C1 segment of cervical spinal cord (tissue), 14 donors: ENCODE results near the gene XYLT1.
A peak's percentile ranks its signal among the peaks of the same experiment; 100 is the strongest.

Source experiments
- DNase-seq, 14 donors: peaks; one replicate each; lab custom pipeline; 2025; lab: John Stamatoyannopoulos, UW

XYLT1 gene

DNA sequence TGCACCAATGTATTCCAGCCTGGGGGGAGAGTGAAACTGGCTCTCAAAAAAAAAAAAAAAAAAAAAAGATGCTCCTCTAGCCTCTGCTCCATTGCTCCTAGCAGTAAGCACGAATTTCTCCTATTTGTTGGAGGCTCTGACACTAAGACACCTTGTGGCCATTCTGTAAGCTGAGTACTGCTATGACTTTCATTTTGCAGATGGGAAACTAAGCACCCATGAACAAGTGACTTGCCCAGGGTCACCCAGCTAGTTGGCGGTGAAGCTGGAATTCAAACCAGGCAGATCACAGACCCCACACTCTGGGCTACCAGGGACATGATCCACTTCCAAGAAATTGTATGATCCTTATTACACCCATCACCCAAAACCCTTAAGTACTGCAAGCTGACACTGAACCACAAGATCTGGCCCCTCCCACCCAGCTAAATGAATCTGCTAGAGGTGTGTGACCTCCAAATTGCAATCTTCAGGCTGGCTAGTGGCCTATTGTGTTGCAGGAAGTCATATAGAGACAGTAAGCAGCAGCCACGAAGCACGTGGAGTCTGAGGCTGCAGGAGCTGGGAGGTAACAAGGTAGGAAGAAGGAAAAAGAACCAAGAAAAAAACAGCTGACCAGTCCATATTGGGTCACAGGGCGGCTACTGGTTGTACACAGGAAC, 209.4 kb downstream of the XYLT1 start:
- no peak for DNase-seq

DNA sequence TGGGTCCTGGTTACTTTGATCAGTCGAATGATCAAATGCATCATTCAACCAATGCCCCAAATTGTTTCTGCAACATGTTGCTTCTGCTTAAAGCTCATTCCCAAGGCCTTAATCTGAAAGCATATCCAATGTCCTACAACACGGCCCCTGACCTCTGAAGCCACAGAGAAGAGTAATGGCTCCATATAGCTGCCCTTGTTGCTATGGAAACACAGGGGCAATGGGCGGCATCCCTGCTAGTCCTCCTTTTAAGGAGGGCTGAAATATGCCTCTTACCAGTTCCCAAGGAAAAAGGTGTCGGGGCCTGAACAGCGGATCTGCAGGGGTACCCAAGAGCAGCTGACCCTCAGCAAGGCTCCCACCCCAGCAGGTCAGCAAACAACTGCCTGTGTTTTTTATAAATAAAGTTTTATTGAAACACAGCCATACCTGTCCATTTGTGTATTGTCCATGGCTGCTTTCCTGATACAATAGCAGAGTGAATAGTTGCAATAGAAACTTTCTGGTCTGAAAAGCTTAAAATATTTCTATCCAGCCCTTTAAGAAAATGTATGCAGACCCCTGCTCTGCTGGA, 210.4 kb downstream of the XYLT1 start:
- no peak for DNase-seq

DNA sequence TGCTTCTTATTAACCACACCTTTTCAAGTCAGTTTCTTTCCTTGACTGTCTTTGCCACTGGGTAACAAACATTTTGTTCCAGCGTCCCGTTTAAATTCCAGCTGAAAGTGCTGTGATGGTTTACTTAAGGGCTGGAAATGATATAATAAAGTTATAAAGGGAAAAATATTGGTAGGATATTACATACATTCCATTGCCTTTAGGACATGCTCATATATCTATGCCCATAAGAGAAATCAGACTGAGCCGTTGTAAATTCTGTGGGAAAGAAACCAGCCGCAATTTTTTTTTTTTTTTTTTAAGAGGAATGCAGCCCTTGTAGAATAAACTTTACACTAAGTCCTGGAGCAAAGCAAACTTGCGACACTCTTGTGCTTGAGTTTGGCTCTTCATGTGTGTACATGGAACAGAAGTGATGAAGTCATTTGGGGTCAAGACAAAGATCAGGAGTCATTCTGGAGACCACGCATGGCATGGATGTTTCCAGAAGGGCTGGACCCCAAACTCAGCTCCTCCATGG, 210.9 kb downstream of the XYLT1 start:
- DNase-seq, result no peak

DNA sequence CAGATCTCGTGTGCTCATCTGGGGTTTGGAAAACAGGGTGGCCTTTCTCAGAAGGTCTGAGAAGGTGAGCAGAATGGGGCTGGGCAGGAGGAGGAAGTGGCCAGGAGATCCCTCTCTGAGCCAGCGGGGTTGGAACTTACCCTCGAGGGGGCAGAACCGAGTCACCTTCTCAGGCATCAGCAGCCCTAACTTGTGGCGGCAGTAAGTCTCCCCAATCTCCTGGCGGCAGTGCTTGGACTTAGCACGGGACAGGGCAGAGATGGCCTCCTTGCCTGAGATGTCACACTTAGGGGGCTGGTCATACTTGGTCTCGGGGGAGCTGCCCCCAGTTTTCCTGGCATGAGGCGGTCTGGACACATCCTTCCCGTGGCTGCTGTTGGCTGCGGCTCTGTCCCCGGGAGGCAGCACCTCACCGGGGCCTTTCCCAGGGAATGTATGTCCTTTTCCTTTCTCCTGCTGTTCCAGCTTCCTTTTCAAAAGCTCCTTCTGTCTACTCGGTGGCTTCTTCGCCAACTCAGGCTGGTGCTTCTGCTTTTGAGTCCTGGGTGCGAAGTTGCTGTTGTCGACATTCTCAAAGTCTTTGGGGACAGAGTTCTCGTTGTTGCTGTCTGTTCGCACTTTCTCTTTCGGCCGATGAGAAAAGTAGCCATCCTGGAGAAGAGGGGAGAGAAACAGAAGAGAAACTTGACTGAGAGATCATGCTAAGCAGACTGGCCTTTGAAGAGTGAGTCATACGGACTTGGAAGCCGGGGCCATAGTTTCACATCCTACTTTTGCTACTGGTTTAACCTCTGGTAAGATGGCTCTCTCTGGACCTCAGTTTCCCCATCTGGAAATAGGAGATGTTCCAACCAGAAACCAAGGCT, 211.7 kb downstream of the XYLT1 start:
- peak in 5 of 14 donors; percentile 5 to 38 (median 20) for DNase-seq

DNA sequence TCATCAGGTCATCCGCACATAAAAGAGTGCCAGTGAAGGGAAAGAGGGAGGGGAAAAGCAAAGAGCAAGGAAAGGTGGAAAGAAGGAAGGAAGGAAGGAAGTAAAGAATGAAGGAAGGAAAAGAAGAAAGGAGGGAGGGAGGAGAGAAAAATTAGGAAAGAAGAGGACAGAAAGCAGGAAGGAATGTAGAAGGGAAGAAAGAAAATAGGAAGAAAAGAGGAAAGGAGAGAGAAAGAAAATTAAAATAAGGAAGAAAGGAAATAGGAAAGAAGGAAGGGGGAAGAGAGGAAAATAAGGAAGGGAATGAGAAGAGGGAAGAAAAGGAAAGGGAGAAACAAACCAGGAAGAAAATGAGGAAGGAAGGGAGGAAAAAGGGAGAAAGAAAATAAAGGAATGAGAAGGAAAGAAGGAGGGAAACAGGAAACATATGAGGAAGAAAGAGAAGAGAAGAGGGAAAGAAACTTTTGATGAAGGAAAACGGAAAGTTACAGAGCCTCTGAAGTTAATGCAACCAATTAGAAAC, 212.6 kb downstream of the XYLT1 start:
- DNase-seq, result no peak

DNA sequence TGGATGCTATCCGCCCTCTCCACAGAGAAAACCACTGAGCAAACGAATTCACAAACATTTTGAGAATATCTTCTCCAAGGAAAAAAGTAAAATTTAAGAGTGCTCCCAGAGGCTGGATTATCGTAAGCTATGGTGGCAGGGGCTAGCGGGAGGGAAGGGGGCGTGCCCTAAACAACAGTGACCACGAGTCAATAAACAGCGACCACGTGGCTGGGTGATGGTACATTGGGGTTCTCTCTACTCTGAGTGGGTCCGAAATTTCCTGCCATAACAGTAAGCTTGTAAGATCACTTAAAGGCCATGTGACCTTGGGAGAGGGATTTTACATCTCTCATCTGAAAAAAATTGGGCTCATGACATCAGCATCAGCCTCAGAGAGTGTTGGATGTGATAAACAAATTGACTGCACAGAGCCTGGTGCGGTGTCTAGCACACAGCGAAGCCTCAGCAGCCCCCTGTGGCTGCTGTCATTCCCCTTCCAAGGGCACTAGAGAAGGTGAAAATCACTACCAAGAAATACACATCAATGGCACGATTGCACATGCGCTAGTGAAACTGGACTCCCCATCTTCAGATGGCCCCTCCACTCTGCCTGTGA, 213.2 kb downstream of the XYLT1 start:
- DNase-seq, result no peak

DNA sequence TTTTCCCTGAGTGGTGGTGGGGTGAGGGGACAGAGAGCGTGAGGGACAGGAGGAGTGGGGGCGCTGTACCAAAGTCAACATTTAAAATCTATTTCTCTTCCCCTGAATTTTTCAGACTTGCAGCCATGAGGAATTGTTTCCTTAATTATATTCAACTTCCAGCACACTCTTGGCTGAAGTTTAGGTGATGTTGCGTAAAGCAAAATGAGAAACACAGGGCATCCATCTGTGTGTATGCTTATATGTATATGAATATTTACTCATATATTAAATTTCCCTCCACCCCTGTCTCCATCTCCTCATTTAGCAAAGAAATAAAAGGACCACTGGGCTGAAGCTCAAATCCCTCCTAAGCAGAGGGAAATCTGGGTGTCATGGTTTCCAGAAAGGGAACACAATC, 218.1 kb downstream of the XYLT1 start:
- DNase-seq, result no peak

DNA sequence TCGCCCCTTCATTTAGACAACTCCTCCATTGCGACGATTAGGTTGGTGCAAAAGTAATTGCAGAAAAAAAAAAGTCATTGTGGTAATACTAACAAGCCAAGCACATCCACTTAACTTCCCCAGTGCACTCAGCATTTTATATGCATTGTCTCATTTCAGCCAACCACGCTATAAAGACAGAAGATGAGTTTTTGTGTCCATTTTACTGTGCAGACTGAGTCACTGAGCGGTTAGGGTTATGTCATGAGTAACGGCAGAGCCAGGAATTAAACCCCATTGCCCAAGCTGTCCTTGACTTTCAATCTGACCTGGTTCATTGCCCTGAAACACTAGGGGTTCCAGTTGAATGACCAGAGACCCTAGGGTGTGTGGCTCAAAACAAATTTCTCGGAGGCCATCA, 218.7 kb downstream of the XYLT1 start:
- no peak for DNase-seq

DNA sequence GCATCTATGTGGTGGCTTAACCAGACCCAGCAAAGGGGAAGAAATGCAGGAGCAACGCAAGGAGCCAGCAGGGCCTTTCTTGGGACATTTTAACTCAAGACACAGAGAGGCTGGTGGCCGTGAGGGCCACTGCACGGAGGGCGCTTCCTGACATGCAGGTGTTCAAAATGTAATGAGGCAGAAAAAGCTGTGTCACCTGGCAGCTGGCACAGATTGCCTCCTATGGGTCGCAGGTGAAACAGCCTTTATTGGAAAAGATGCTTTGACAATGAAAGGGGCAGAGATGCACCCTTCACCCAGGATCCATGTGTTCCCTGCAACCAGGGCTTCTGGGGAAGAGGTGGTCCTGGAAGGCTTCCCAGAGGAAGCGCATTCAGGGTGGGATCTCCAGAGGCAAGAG, 219.3 kb downstream of the XYLT1 start:
- no peak for DNase-seq

DNA sequence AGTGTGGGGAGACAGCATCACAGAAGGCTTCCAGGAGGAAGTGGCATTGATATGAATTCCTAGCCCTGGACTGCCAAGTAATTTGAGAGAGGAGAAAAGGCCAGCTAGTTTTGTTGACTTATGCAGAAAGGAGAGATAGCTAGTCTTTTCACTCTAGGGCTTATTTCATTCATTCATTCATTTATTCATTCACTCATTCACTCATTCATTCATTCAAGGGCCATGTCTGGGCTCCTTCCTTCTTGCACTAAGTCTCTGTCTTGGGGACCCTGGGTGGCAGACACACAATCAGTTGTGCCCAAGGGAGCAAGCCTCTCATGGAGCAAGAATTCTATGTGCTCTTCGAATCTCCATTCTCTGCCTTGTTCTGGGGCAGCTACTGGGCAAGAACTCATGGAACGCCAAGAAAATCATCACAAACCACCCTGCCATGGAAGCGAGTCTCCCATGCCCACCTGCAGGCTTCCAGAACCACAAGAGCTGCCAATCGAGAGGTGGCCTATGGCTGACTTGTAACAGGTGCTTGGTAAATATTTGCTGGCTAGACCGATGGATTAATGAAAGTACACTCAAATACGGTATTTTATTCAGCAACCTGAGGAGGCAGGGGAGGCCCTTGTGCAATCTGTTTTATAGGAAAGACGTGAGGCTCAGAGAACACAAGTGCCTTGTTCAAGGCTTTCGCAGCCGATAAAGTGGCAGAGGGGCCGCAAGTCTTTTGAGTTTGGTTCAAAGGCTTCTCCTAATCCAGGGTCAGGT, 223.6 kb downstream of the XYLT1 start:
- no peak for DNase-seq

DNA sequence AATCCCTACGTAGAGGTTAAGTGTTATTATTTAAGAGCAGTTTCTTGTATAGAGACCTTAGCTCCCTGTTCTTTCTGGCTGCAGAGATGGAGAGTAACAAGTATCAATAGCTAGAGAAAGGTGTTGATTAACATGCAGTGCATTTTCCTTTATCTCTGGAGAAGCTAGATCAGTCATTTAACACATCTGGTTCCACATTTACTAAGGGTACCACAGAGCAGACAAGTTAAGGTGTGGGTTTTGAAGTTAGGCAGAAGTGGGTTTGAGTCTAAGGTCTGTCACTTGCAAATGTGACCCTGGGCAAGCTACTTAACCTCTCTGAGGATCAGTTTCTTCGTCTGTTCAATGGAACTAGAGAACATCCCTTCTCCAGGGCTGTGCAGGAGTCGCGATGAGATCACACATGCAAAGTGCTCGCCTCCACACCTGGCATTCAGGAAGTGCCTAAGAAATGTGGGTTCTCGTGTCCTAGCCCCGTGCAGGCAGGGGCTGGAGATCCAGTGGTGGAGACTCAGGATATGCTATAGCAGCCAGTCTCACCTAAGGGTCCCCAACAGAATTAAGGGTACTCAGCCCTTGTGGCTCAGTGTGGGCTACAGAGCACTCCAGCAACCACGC, 224.4 kb downstream of the XYLT1 start:
- no peak for DNase-seq

DNA sequence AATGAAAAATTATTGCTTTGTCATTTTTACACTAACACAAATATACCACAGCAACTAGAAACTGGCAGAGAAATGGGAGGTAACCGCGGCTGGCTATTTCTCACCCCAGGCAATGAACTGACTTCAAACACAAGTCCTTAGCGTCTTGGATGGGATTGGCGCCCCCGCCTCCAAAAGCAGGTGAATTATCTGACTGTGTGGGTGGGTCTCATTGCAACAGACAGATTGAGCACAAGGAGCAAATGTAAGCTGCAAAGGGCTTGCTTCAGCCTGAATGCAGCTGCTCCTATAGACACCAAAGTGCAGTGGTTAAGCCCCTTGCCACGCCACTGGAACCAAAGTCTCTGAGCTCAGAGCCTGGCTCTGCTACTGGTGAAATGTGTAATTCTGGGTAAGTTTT, 225.0 kb downstream of the XYLT1 start:
- DNase-seq, result no peak

DNA sequence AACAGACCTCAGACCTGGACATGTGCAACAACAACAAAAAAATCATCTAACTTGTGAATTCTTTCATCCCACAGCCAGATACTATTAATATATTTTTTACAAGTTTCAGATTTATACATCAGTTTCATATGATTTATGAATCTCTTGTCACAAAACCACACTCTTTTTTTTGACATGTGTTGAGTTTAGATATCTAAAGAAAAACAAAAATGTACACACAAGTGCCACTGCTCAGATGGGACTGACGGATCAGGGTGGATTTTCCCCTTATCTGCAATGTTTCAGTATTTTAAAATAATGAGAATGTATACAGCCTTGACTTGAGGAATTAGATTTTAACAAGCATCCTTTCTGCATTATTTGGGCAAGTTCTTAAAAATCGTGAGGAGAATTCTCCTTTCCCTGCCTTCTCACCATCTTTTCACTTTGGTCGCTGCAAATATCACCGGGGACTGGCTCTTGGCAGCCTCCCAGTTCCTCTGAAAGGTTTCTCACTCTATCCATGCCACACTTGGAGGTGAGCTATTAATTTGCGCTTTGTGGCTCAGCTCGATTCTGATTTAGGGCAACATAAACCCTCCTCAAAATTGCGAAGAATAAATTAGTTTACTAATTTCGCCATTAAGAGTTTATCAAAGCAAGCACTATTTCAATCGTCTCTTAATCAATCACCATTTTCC, 225.7 kb downstream of the XYLT1 start:
- no peak for DNase-seq

DNA sequence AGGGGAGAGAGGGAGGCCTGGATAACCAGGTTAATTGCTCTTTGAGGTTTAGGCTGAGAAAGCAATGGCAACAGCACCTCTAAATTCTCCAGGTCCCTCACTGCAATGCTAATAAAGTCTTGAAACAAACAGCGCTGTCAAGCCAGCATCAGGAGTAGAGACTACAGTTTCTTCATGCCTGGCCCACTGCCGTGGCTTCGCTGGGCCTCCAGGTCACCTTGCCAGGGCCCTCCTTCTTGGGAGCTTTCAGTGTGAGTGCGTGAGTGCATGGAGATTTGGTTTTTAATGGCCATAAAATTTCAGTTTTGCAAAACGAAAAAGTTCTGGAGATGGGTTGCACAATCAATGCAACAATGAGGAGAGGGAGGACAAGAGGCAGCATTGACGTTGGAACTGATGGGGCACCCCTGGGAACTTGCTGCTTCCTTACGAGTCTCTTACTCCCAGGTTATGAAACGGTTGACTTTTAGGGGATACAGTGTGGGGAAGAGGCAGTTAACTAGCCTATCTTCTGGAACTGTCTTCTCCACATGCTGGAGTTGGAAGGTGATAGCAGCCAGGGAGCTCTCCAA, 229.4 kb downstream of the XYLT1 start:
- no peak for DNase-seq

DNA sequence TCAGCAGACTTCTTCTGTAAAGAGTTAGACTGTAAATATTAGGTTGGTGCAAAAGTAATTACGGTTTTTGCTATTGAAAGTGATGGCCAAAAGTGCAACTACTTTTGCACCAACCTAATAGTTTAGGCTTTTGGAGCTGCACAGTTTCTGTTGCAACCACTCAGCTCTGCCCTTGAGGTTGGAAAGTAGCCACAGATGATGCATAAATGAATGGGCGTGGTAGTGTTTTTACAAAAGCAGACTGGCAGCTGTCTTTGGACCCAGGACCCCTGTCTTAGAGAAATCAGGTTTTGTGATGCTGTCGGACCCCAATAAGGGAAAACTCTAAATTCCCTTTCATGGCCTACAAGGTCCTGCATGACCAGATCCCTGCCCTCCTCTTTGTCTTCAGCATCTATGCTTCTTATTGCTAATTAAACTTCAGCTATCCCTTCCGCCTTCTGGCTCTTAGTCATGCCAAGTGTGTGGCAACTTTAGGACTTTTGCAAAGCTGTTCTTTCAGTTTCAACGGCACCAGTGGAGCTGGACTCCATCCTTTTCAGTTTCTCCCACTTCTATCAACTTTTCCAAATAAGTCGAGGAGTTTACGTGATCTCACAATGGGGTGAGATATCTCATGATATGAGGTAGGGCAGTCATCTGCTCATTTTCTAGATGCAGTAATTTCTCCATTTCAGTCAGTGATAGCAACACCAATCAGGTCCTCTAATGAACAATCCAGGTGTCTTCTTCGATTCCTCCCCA, 232.3 kb downstream of the XYLT1 start:
- no peak for DNase-seq

DNA sequence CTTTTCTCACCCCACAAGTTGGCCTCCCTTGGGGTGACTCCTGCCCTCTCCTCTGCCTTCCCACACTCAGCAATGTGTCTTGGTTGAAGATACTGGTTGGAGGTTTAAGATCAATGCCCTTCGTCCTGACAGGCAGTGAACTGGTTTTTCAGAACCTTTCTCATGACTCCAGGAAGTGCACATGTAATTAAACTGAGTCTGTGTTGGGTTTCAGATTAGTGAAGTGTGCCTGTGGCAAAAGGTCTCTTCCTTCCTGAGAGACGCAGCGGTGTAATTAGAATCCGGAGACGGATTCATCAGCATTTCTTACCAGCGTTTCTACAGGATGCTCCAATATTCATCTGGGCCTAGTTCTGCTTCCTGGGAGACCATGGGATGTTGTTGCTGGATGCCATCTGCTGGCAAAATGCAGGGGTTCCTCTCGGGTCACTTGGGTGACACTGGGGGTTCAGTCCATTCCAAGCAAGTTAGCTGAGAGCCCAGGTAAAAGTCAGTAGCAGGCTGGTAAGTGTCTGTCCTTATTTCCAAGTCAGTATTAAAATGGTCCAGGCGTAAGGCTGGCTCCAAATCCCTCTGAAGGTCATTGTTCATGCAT, 233.3 kb downstream of the XYLT1 start:
- peak in 1 of 14 donors; percentile 4 for DNase-seq

DNA sequence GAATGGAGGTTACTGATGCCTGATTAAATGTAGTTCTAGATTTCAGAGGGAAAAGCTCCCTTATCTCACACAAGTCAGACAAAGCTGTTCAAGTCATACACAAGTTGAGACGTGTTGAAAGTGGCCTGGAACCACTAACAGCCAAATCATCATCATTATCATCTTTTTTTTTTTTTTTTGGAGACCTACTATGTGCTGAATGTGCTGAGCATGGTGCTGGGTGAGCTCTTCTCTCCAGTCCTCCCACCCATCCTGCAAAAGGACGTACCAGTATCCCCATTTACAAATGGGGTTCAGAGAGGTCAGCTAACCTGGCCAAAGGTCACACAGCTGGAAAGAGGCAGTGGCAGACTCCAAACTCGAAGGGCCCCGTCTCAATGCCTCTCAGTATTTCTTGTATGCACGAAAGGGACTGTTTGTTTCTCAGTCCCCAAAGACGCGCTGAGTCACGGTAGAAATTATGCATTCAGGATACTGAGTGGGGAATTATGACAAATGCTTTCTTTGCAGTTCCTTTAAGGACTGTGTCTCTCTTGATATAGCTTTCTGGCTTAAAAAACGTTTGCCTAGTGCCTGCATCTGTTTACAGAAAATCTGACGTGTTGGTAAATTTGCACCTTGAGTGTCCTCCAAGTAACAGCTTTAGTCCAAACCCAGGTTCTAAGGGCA, 235.5 kb downstream of the XYLT1 start:
- DNase-seq, result no peak
